Measurements from ENCODE around the gene SV2B.
"Not testable (repeated sequence)": the region's sequence is repeated elsewhere in the genome, so short reads cannot be mapped to it uniquely, and the experiment has no call there.

SV2B gene

DNA sequence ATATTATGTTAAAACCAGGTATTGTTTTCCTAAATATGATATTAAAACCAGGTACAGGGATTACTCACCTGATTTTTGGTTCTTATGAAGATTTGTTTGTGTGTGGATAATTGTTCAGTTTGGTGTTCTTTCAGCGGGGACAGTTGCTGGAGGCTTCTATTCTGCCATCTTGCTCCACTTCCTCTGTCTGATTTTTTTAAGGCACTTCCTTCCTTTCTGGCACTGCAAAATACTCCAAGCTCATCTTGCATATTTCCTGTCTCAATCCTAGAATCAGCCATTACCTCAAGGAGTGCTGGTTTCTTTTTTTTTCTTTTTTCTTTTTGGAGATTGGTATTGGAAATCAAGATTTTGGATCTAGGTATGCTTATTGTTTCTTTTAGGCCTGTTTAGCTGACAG, 229.9 kb downstream of the SV2B start:
- no peak for DNase-seq

DNA sequence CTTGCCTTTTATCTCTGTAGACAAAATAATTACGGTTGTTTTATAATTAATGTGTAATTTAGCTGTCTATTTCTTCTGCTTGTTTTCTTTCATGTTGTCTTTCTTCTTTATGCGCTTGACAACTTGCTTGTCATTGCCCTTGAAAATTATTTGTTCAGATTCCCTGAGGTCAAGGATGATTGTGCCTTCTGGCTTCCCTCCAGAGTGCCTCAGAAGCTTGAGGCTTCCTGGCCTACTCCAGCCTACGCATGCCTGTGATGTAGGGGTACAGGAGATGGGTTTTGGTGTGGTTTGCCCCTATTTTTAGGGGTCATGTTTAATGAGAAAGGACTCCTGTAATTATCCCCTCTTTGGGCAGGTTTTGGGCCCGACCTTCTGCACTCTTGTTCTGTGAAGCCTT, 231.5 kb downstream of the SV2B start:
- no peak for DNase-seq

DNA sequence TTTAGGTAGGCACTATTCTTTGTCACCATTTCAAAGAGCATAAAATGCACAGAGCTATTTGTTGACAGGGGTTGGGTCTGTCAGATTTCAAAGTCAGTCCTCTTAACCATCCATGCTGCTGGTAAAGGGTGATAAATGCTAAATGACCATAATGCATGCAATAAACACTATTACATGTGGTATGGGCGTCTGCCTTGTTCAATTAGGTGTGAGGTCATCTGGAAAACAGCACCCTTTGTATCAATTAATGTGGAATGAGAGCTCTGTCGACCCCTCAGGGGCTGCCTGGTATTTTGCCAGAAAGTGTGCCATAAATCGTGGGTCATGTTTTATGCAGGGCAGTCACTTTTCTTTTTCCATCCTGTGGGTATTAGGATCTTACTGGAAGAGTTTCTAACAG, 235.6 kb downstream of the SV2B start:
- DNase-seq: no peak

DNA sequence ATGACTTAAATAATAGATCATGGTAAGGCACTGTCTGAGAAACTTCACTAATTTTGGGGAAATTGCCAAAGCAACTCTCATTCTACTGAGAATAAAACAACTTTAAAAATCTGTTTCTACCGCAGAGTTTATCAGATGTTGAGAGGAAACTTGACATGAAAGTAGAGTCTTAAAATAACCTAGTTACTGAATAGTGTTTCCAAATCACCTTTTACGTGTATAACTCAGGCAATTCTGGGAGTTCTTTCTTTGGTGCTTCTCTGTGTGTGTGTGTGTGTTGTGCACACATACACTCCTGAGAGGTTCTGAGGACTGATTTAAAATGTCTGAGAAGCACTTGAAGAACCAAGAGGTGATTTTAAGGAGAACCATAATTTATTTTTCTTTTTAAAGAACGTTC, 236.6 kb downstream of the SV2B start:
- DNase-seq: no peak

DNA sequence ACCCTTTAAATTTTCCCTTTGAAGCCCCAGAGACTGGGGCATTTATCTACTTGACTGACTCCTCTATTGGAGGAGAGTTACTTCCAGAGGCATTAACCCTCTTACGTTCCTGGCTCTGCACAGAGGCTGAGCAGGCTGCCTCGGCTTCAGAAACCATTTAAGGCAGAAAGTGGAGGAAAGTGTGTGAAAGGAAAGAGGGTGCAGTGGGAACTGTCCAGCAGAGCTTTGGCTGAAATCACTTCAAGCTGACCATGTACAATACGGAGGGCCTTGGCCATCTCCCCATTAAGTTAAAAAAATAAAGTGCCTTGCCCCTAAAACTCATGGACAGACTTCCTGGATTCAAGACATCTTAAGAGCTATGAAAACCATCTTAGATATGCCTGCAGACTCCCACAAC, 238.7 kb downstream of the SV2B start:
- peak; percentile 60 for DNase-seq

DNA sequence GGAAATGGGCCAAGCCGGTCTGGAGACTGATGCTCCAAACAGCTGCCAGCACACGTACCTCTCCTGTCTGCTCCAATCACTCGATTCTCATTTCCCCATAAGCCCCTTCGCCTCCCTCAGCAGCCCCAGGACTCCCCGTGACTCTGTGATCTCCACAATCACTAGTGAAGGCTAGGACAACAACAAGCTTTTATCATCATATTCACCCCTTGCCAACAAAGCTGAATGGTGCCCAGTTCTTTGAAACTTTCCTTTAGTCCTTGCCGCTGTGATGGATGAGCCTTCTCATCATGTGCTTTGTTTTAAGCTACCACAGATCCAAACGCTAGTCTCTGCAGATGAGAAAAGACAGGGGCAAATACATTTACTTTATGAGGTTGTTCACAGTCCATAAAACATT, 242.0 kb downstream of the SV2B start:
- no peak for DNase-seq

DNA sequence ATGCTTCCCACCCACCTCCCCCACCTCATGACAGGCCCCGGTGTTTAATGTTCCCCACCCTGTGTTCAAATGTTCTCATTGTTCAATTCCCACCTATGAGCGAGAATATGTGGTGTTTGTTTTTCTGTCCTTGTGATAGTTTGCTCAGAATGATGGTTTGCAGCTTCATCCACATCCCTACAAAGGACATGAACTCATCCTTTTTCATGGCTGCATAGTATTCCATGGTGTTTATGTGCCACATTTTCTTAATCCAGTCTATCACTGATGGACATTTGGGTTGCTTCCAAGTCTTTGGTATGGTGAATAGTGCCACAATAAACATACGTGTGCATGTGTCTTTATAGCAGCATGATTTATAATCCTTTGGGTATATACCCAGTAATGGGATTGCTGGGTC, 244.9 kb downstream of the SV2B start:
- not testable (repeated sequence) for DNase-seq

DNA sequence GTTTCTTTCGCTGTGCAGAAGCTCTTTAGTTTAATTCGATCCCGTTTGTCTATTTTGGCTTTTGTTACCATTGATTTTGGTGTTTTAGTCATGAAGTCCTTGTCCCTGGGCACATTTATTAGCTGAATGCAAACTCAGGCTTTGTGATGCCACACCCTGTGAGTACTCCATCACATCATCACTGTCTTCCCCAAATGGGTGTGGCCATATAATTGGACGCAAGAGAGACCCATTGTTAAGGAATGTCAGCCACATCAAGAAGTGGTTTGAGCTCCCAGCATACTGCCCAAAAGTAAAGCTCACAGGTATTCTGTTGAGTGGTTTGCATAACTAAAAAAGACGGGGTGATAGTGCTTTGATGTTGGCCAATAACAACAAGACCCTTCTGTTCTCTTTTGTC, 245.7 kb downstream of the SV2B start:
- no peak for DNase-seq

DNA sequence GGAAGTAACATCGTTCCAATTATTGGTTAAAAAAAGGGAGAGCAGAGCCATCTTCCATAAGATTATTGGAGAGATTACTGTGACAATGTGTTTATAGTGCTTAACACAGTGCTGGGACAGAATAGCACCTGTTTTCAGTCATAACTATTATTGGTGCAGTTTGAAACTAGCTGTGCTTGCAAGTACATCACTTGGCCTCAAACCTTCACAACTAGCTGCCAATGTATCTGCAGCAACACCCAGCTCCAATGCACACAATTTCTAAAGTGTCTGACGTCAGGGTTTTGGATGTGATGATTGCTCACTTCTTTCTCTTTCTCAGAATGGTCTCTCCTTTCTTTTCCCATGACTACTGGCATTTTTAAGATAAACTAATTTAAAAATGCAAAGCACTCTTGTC, 246.2 kb downstream of the SV2B start:
- DNase-seq: no peak

DNA sequence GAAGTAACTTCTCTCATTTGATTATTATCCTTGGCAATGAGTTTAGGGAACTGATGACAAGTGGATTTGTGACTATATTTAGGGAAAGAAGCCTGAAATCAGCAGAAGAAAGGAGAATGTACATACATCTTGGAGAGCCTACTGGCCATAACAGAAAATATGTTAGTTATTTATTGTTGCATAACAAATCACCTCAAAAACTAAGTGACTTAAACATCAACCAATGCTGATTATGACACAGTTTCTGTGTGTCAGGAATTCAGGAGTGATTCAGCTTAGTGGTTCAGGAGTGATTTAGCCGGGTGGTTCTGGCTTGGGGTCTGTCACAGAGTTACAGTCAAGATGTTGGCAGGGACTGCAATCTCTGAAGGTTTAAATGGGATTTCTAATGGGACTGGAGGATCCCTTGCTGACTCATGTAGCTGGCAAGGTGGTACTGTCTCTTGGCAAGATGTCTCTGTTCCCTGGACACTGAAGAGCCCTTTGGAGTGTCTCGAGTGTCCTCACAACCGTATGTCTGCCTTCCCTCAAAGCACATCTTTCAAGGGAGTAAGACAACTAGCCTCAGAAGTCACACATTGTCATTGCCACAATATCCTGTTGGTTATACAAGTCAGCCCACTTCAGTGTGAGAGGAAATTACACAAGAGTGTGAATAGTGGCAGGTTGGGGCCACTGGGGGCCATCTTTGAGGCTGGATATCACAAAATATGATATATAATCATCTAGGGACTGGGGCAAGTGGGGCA, 248.9 kb downstream of the SV2B start:
- no peak for DNase-seq

Measured in islet precursor cell (in vitro differentiated cells).